B cell (primary cell): Measurements from ENCODE around the gene RET.

ENCODE experiments used
- EZH2 ChIP-seq: IDR thresholded peaks from 2 replicates; pipeline ENCODE4 v1.6.1; 2012; ENCODE audit warnings: borderline replicate concordance, low read depth, mild to moderate bottlenecking, moderate library complexity, low read length; ENCODE audit not compliant: insufficient read depth, poor library complexity, severe bottlenecking
- TF ChIP-seq, protein P1 (sequence below): fragments of 200-600 bp; IDR thresholded peaks from one replicate; pipeline ENCODE4 v1.8.0; 2022; ENCODE audit warnings: antibody characterized with exemption, mild to moderate bottlenecking

GRCh38 chr10:43123361-43124093 lies 46.7 kb downstream of the RET start:
- TF ChIP-seq, protein P1, sequence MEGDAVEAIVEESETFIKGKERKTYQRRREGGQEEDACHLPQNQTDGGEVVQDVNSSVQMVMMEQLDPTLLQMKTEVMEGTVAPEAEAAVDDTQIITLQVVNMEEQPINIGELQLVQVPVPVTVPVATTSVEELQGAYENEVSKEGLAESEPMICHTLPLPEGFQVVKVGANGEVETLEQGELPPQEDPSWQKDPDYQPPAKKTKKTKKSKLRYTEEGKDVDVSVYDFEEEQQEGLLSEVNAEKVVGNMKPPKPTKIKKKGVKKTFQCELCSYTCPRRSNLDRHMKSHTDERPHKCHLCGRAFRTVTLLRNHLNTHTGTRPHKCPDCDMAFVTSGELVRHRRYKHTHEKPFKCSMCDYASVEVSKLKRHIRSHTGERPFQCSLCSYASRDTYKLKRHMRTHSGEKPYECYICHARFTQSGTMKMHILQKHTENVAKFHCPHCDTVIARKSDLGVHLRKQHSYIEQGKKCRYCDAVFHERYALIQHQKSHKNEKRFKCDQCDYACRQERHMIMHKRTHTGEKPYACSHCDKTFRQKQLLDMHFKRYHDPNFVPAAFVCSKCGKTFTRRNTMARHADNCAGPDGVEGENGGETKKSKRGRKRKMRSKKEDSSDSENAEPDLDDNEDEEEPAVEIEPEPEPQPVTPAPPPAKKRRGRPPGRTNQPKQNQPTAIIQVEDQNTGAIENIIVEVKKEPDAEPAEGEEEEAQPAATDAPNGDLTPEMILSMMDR, result no peak
- no peak for TF ChIP-seq EZH2
